Measurements from ENCODE around the gene UAP1L1. TPM values are rescaled to one million over a fixed set of nuclear protein-coding genes. Genes with fewer than 3 reads are reported as not detected.

Gene UAP1L1
- total and polyA plus RNA-seq, 5 donors from 2014 or later, result 1.3 to 14.8 (median 2.1) TPM

GRCh38 chr9:137051145-137051724 lies 26.1 kb upstream of the UAP1L1 start:
- no peak overlapping the region for H3K4me3 Mint-ChIP-seq
- Histone ChIP-seq H3K27ac (ENCODE audit: insufficient read depth, low read length, poor library complexity, severe bottlenecking) (no peak overlapping the region), H3K36me3 (ENCODE audit: control insufficient read depth, insufficient read depth, low read length) (no peaks in the 10 kb centered on the region), H3K9me3 (ENCODE audit: control insufficient read depth in 2 of 2, low read length in 2 of 2) (no peaks in the 10 kb centered on the region), H3K27me3 (ENCODE audit: control insufficient read depth, insufficient read depth, low read length) (peaks cover 10% of the 10 kb centered on the region), H3K4me1 (ENCODE audit: control insufficient read depth, insufficient read depth, low read length, poor library complexity, severe bottlenecking) (peaks cover 22% of the 10 kb centered on the region), H3K4me3 (ENCODE audit: low read depth, low read length) (no peak overlapping the region)
- H3K36me3 Mint-ChIP-seq, result no peaks in the 10 kb centered on the region
- ATAC-seq (ENCODE audit: low read depth in 2 of 2) (no peak), DNase-seq (no peak)
- peaks cover 0 to 11% (median 3%) of the 10 kb centered on the region in 4 donors for H3K4me1 Mint-ChIP-seq
- peaks cover 0 to 2% (median 0%) of the 10 kb centered on the region in 7 donors for H3K9me3 Mint-ChIP-seq
- no peak overlapping the region for H3K27ac Mint-ChIP-seq
- peaks cover 39% of the 10 kb centered on the region for H3K27me3 Mint-ChIP-seq

GRCh38 chr9:137052293-137052692 lies 25.0 kb upstream of the UAP1L1 start:
- Histone ChIP-seq H3K36me3 (ENCODE audit: control insufficient read depth, insufficient read depth, low read length) (no peaks in the 10 kb centered on the region), H3K9me3 (ENCODE audit: control insufficient read depth in 2 of 2, low read length in 2 of 2) (no peaks in the 10 kb centered on the region), H3K27me3 (ENCODE audit: control insufficient read depth, insufficient read depth, low read length) (peaks cover 8% of the 10 kb centered on the region), H3K4me3 (ENCODE audit: low read depth, low read length) (no peak overlapping the region), H3K27ac (ENCODE audit: insufficient read depth, low read length, poor library complexity, severe bottlenecking) (no peak overlapping the region), H3K4me1 (ENCODE audit: control insufficient read depth, insufficient read depth, low read length, poor library complexity, severe bottlenecking) (peaks cover 18% of the 10 kb centered on the region)
- Mint-ChIP-seq H3K36me3 (no peaks in the 10 kb centered on the region), H3K4me3 (no peak overlapping the region), H3K9me3 (peaks cover 0 to 2% (median 0%) of the 10 kb centered on the region in 7 donors), H3K27ac (no peak overlapping the region), H3K27me3 (peaks cover 36% of the 10 kb centered on the region), H3K4me1 (peaks cover 0 to 4% (median 0%) of the 10 kb centered on the region in 4 donors)
- ATAC-seq (ENCODE audit: low read depth in 2 of 2) (no peak), DNase-seq (no peak)

DNA sequence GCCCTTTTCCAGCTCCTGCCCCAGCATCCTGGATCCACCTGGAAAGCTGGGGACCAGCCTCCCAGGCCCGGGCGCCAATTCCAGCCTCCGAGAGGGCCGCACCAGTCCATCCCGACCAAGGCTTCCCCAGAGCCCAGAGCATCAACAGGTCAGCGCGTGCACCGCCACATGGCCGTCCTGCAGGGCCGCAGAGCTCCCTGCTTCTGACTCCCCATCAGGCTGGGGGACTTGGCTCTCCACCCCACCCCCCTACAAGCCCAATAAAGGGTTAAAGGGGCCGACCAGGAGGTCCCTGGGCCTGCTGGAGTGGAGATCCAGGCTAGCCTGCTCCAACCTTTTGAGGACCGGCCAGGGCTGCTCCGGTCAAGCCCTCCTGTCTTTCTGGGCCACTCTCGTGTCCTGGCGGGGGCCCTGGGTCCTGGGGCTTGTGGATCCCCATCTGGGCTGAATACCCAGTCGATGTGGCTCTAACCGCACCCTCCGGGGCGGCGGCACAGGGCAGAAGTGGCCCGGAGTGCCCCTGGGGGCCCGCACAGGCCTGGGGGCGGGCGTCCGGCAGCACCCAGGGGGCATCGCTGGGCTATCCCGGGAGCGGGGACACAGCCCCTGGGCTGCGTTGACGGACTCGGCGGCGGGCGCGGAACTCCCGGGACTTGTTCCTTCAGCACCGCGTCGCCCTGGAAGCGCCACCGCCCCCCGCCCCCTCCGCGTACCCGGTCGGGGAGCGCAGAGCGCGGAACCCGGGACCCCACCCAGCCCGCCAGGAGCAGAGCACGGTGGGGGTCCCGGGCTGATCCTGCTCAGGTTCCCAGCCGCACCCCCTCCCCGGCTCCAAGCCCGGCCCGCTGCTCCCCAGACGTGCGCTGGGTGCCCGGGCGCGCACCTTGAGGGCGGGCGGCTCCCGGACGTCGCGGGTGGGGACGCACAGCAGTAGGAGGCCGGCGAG lies 24.0 kb upstream of the UAP1L1 start:
- H3K4me1 Mint-ChIP-seq, result peaks cover 0 to 4% (median 0%) of the 10 kb centered on the region in 4 donors
- Histone ChIP-seq H3K4me1 (ENCODE audit: control insufficient read depth, insufficient read depth, low read length, poor library complexity, severe bottlenecking) (peaks cover 18% of the 10 kb centered on the region), H3K4me3 (ENCODE audit: low read depth, low read length) (no peak overlapping the region), H3K9me3 (ENCODE audit: control insufficient read depth in 2 of 2, low read length in 2 of 2) (no peaks in the 10 kb centered on the region), H3K27ac (ENCODE audit: insufficient read depth, low read length, poor library complexity, severe bottlenecking) (no peak overlapping the region), H3K27me3 (ENCODE audit: control insufficient read depth, insufficient read depth, low read length) (peaks cover 3% of the 10 kb centered on the region), H3K36me3 (ENCODE audit: control insufficient read depth, insufficient read depth, low read length) (no peaks in the 10 kb centered on the region)
- no peaks in the 10 kb centered on the region for H3K36me3 Mint-ChIP-seq
- peak overlapping the region in 1 of 4 donors; percentile 27 for H3K4me3 Mint-ChIP-seq
- H3K27me3 Mint-ChIP-seq, result peaks cover 32% of the 10 kb centered on the region
- peaks cover 0 to 2% (median 0%) of the 10 kb centered on the region in 7 donors for H3K9me3 Mint-ChIP-seq
- DNase-seq (no peak), ATAC-seq (ENCODE audit: low read depth in 2 of 2) (peak; percentile 13 to 14)
- H3K27ac Mint-ChIP-seq, result no peak overlapping the region

- peak; percentile 40 to 57 for ATAC-seq (ENCODE audit: low read depth in 2 of 2)
These were observed 23.1 kb upstream of the UAP1L1 start, which contains the start of gene ENTPD2 for GRCh38 chr9:137053944-137054931. Gene ENTPD2 (minus strand): TSS chr9:137054061. CDS start chr9:137053997, 64 bp downstream.

GRCh38 chr9:137054932-137055384 lies 22.4 kb upstream of the UAP1L1 start:
- Histone ChIP-seq H3K4me3 (ENCODE audit: low read depth, low read length) (no peak overlapping the region), H3K4me1 (ENCODE audit: control insufficient read depth, insufficient read depth, low read length, poor library complexity, severe bottlenecking) (peaks cover 18% of the 10 kb centered on the region), H3K27me3 (ENCODE audit: control insufficient read depth, insufficient read depth, low read length) (peaks cover 3% of the 10 kb centered on the region), H3K27ac (ENCODE audit: insufficient read depth, low read length, poor library complexity, severe bottlenecking) (no peak overlapping the region), H3K9me3 (ENCODE audit: control insufficient read depth in 2 of 2, low read length in 2 of 2) (no peaks in the 10 kb centered on the region), H3K36me3 (ENCODE audit: control insufficient read depth, insufficient read depth, low read length) (no peaks in the 10 kb centered on the region)
- Mint-ChIP-seq H3K9me3 (no peaks in the 10 kb centered on the region), H3K4me1 (peaks cover 0 to 4% (median 0%) of the 10 kb centered on the region in 4 donors), H3K27me3 (peaks cover 27% of the 10 kb centered on the region), H3K27ac (peak overlapping the region in 1 of 3 donors; percentile 32), H3K4me3 (no peak overlapping the region), H3K36me3 (no peaks in the 10 kb centered on the region)
- DNase-seq (no peak), ATAC-seq (ENCODE audit: low read depth in 2 of 2) (no peak)

More at GRCh38 chr9:137053944-137054931, 23.1 kb upstream of the UAP1L1 start, which contains the start of gene ENTPD2:
- Mint-ChIP-seq H3K36me3 (no peaks in the 10 kb centered on the region), H3K27me3 (peaks cover 32% of the 10 kb centered on the region), H3K9me3 (peaks cover 0 to 2% (median 0%) of the 10 kb centered on the region in 7 donors), H3K4me1 (peaks cover 0 to 4% (median 0%) of the 10 kb centered on the region in 4 donors), H3K27ac (peak within 1 kb of the TSS in 1 of 3 donors; percentile 32), H3K4me3 (peak within 1 kb of the TSS in 1 of 4 donors; percentile 27)
- H3K4me1 ChIP-seq (ENCODE audit: control insufficient read depth, insufficient read depth, low read length, poor library complexity, severe bottlenecking), result peaks cover 18% of the 10 kb centered on the region
- H3K27me3 ChIP-seq (ENCODE audit: control insufficient read depth, insufficient read depth, low read length), result peaks cover 3% of the 10 kb centered on the region
- H3K4me3 ChIP-seq (ENCODE audit: low read depth, low read length), result no peak within 1 kb of the TSS
- H3K36me3 ChIP-seq (ENCODE audit: control insufficient read depth, insufficient read depth, low read length), result no peaks in the 10 kb centered on the region
- DNase-seq, result peak in 2 of 3 donors; percentile 44 to 46
- H3K27ac ChIP-seq (ENCODE audit: insufficient read depth, low read length, poor library complexity, severe bottlenecking), result no peak within 1 kb of the TSS
- H3K9me3 ChIP-seq (ENCODE audit: control insufficient read depth in 2 of 2, low read length in 2 of 2), result no peaks in the 10 kb centered on the region

GRCh38 chr9:137055385-137056364 lies 21.6 kb upstream of the UAP1L1 start:
- no peak for ATAC-seq (ENCODE audit: low read depth in 2 of 2)
- Mint-ChIP-seq H3K36me3 (no peaks in the 10 kb centered on the region), H3K4me1 (peaks cover 0 to 4% (median 0%) of the 10 kb centered on the region in 4 donors), H3K9me3 (no peaks in the 10 kb centered on the region), H3K27ac (no peak overlapping the region), H3K27me3 (peaks cover 23% of the 10 kb centered on the region), H3K4me3 (peak overlapping the region in 1 of 4 donors; percentile 15)
- Histone ChIP-seq H3K27me3 (ENCODE audit: control insufficient read depth, insufficient read depth, low read length) (peaks cover 3% of the 10 kb centered on the region), H3K4me1 (ENCODE audit: control insufficient read depth, insufficient read depth, low read length, poor library complexity, severe bottlenecking) (peaks cover 18% of the 10 kb centered on the region), H3K36me3 (ENCODE audit: control insufficient read depth, insufficient read depth, low read length) (no peaks in the 10 kb centered on the region), H3K4me3 (ENCODE audit: low read depth, low read length) (no peak overlapping the region), H3K27ac (ENCODE audit: insufficient read depth, low read length, poor library complexity, severe bottlenecking) (no peak overlapping the region), H3K9me3 (ENCODE audit: control insufficient read depth in 2 of 2, low read length in 2 of 2) (no peaks in the 10 kb centered on the region)
- no peak for DNase-seq
